IMR-90 (cell line): Measurements from ENCODE around the gene HSD11B1L.

Experiments used
- CEBPB ChIP-seq: IDR thresholded peaks from 2 replicates; pipeline ENCODE4 v1.6.1; 2012; ENCODE audit warnings: low read depth, low read length, improper control_type of control experiment
- CTCF ChIP-seq: conservative IDR thresholded peaks from 2 replicates; pipeline ENCODE4 v1.5.1; 2012; ENCODE audit warnings: mild to moderate bottlenecking, low read depth, low read length, improper control_type of control experiment
- POLR2A ChIP-seq: IDR thresholded peaks from 2 replicates; pipeline ENCODE4 v1.6.1; 2012; ENCODE audit warnings: mild to moderate bottlenecking, low read depth, low read length
- RAD21 ChIP-seq: IDR thresholded peaks from 2 replicates; pipeline ENCODE4 v1.6.1; 2012; ENCODE audit warnings: low read length, improper control_type of control experiment
- RFX5 ChIP-seq: IDR thresholded peaks from 2 replicates; pipeline ENCODE4 v1.8.0; 2012; ENCODE audit warnings: low read depth, mild to moderate bottlenecking, low read length, moderate library complexity
- USF2 ChIP-seq: fragments of 150-350 bp; IDR thresholded peaks from 2 replicates; pipeline ENCODE4 v1.6.1; 2017; ENCODE audit warnings: mild to moderate bottlenecking, antibody characterized with exemption, low read length, low read depth

GRCh38 chr19:5687360-5688198, 6.8 kb downstream of the HSD11B1L start:
- TF ChIP-seq USF2 (no peak), CTCF (no peak), RFX5 (no peak), POLR2A (no peak), CEBPB (no peak), RAD21 (no peak)
